Body of pancreas (tissue), 4 donors: ENCODE results near the gene SELENOM.

Experiments used
- CTCF ChIP-seq, 7 experiments: fragments of 450-650 bp in 4 of 7; fragments of 200-600 bp in 3 of 7; sonication (generic) in 3 of 7; IDR thresholded peaks; one replicate each; pipeline ENCODE4 v1.5.1; 2016 to 2019; ENCODE audit warnings: antibody characterized with exemption in 7 of 7
- POLR2A ChIP-seq, 3 donors: fragments of 450-650 bp; IDR thresholded peaks; one replicate each; pipeline ENCODE4 v1.6.1; 2016; ENCODE audit warnings: antibody characterized with exemption in 3 of 3, mild to moderate bottlenecking in 2 of 3

- no peak for TF ChIP-seq CTCF (IDR thresholded peaks at IDR 0.05)
- no peak for TF ChIP-seq POLR2A (IDR thresholded peaks at IDR 0.05)
Observed at GRCh38 chr22:31137721-31138120, 30.4 kb upstream of the SELENOM start.
